ENCODE measurements around the gene RPS6KA1. TPM values are rescaled to one million over a fixed set of nuclear protein-coding genes. Genes with fewer than 3 reads are reported as not detected.
A peak's percentile ranks its signal among the peaks of the same experiment; 100 is the strongest.

Gene RPS6KA1
- total RNA-seq (2014; rRNA removed; shearing (Covaris generic)) = 54.1 and 72.2 TPM in 2 replicates
- total RNA-seq (2022) = 83.3 and 91.0 TPM in 2 replicates
- Bru-seq, nascent RNA = percentile 61 among the genes with signal in this experiment
- percentile 68 among the genes with signal in this experiment for BruChase-seq, experiment 1, labeled RNA remaining after a 6-hour chase
- percentile 65 among the genes with signal in this experiment for BruChase-seq, experiment 2, labeled RNA remaining after a 2-hour chase
- long read RNA-seq, transcript RPS6KA1-204 (22 exons, 3,186 nt) = major isoform, 90 of 179 reads
- long read RNA-seq, transcript RPS6KA1-220 (21 exons, 2,359 nt) = minor isoform, 48 of 179 reads
- long read RNA-seq, partial matches to known transcripts = 16 of 179 reads
- long read RNA-seq, other reads (novel, unspliced or antisense) = 20 of 179 reads

GRCh38 chr1:26529655-26530409, at the start of gene RPS6KA1:
Gene RPS6KA1 (plus strand): TSS chr1:26529761. CDS start chr1:26529921, 160 bp downstream.
- intact Hi-C loops (cut with micrococcal nuclease; ENCODE audit: unreplicated experiment) = loop anchor here (1.0 to 2.0 kb wide), 2 partner anchors 30 to 57 kb away; partner anchors contain the start of gene HMGN2
- BruUV-seq (replicated peaks) = no TSS peak
- CTCF ChIA-PET (ENCODE audit: unreplicated experiment) = interaction anchor here (0.6 to 0.9 kb wide), 3 partner anchors 9 to 1943 kb away, joined by 3 to 4 read pairs (median 3); no protein-coding TSS in a partner anchor

GRCh38 chr1:26482921-26483320, 46.6 kb upstream of the RPS6KA1 start:
- no peaks in the 10 kb centered on the region for H3K9me2 ChIP-seq (ENCODE audit: insufficient read depth, low read length)
- H3K36me3 ChIP-seq (ENCODE audit: insufficient read depth, low read length) = no peaks in the 10 kb centered on the region; the same call in none of the 2 replicates
- DNase-seq (ENCODE audit: low spot score) = no peak
- intact Hi-C loops (cut with micrococcal nuclease; ENCODE audit: unreplicated experiment) = no loop called here
- ChIA-PET CTCF (ENCODE audit: unreplicated experiment) (no interaction called here), POLR2A (interaction anchor here (0.6 kb wide), 1 partner anchor 17 kb away, joined by 3 read pairs; no protein-coding TSS in a partner anchor)
- TF ChIP-seq EZH2phosphoT487 (IDR thresholded peaks at IDR 0.05; ENCODE audit: borderline replicate concordance, low read depth, low read length) (no peak), CTCF (conservative IDR thresholded peaks at IDR 0.05; ENCODE audit: low read length) (no peak)
- H3K4me3 ChIP-seq (ENCODE audit: low read depth, low read length, poor library complexity, severe bottlenecking) = no peak overlapping the region
- no peaks in the 10 kb centered on the region for H3K4me1 ChIP-seq (ENCODE audit: insufficient read depth, low read length, poor library complexity, severe bottlenecking)
- no peaks in the 10 kb centered on the region for H3K9me3 ChIP-seq (ENCODE audit: low read length)
- BruUV-seq (replicated peaks) = no TSS peak
- H3K4me2 ChIP-seq (ENCODE audit: low read length) = no peak overlapping the region
- H3K79me2 ChIP-seq (ENCODE audit: insufficient read depth, low read depth, low read length) = no peaks in the 10 kb centered on the region
- no peak overlapping the region for H3K27ac ChIP-seq (ENCODE audit: low read depth, low read length, poor library complexity, severe bottlenecking)
- no peak overlapping the region for H2AFZ ChIP-seq (ENCODE audit: low read length)
- no peaks in the 10 kb centered on the region for H4K20me1 ChIP-seq (ENCODE audit: insufficient read depth, low read length)

More at GRCh38 chr1:26529655-26530409, at the start of gene RPS6KA1:
- Histone ChIP-seq H3K36me3 (ENCODE audit: insufficient read depth, low read length) (no peaks in the 10 kb centered on the region), H3K9me2 (ENCODE audit: insufficient read depth, low read length) (no peaks in the 10 kb centered on the region), H3K27ac (ENCODE audit: low read depth, low read length, poor library complexity, severe bottlenecking) (peak within 1 kb of the TSS; percentile 55), H3K4me3 (ENCODE audit: low read depth, low read length, poor library complexity, severe bottlenecking) (peak within 1 kb of the TSS; percentile 93), H3K4me1 (ENCODE audit: insufficient read depth, low read length, poor library complexity, severe bottlenecking) (peaks cover 43% of the 10 kb centered on the region), H3K79me2 (ENCODE audit: insufficient read depth, low read depth, low read length) (peaks cover 6% of the 10 kb centered on the region; the same call in 1 of the 2 replicates), H3K4me2 (ENCODE audit: low read length) (peak within 1 kb of the TSS; percentile 89), H4K20me1 (ENCODE audit: insufficient read depth, low read length) (no peaks in the 10 kb centered on the region), H3K9me3 (ENCODE audit: low read length) (no peaks in the 10 kb centered on the region), H2AFZ (ENCODE audit: low read length) (peak within 1 kb of the TSS; percentile 87)
- TF ChIP-seq CTCF (conservative IDR thresholded peaks at IDR 0.05; ENCODE audit: low read length) (no peak), EZH2phosphoT487 (IDR thresholded peaks at IDR 0.05; ENCODE audit: borderline replicate concordance, low read depth, low read length) (no peak)
- POLR2A ChIA-PET = interaction anchor here (1.1 to 2.0 kb wide), 3 partner anchors 12 to 28 kb away, joined by 3 to 8 read pairs (median 6); no protein-coding TSS in a partner anchor
- peak; percentile 81 for DNase-seq (ENCODE audit: low spot score)
